HL-60 (cell line): ENCODE measurements around the gene NR2F6.

ENCODE experiments used
- DNase-seq, 2 experiments: peaks; one replicate each; pipeline ENCODE4 v3.0.0-alpha.2; 2010 to 2020; ENCODE audit warnings: low read depth in 1 of 2, low spot score in 1 of 2
- H3K27ac ChIP-seq: fragments of 250-450 bp; sonication (Bioruptor Pico); replicated peaks from 2 replicates; pipeline ENCODE4 v1.5.1; 2020; ENCODE audit warnings: mild to moderate bottlenecking, moderate library complexity
- H3K27me3 ChIP-seq: fragments of 250-450 bp; sonication (Bioruptor Pico); 2 replicates; pipeline ENCODE4 v1.5.1; 2021; ENCODE audit warnings: mild to moderate bottlenecking, moderate library complexity; ENCODE audit not compliant: insufficient read depth, poor library complexity, severe bottlenecking
- H3K4me3 ChIP-seq: replicated peaks from 2 replicates; pipeline ENCODE4 v1.5.1; 2011; ENCODE audit warnings: mild to moderate bottlenecking, control low read depth, low read length; ENCODE audit not compliant: insufficient read depth
- CTCF ChIP-seq: IDR thresholded peaks from one replicate; pipeline ENCODE4 v1.5.1; 2011; ENCODE audit warnings: low read length, control low read depth, inconsistent platforms; ENCODE audit not compliant: insufficient read depth
- GABPA ChIP-seq: IDR thresholded peaks from 2 replicates; pipeline ENCODE4 v1.6.1; 2012; ENCODE audit warnings: low read depth
- POLR2AphosphoS5 ChIP-seq: IDR thresholded peaks from 2 replicates; pipeline ENCODE4 v1.6.1; 2012; ENCODE audit warnings: low read depth
- REST ChIP-seq: IDR thresholded peaks from 2 replicates; pipeline ENCODE4 v1.6.1; 2012; ENCODE audit warnings: low read depth; ENCODE audit not compliant: insufficient replicate concordance
- SPI1 ChIP-seq: IDR thresholded peaks from 2 replicates; pipeline ENCODE4 v1.6.1; 2012; ENCODE audit warnings: low read depth, mild to moderate bottlenecking, borderline replicate concordance

NR2F6 gene

DNA sequence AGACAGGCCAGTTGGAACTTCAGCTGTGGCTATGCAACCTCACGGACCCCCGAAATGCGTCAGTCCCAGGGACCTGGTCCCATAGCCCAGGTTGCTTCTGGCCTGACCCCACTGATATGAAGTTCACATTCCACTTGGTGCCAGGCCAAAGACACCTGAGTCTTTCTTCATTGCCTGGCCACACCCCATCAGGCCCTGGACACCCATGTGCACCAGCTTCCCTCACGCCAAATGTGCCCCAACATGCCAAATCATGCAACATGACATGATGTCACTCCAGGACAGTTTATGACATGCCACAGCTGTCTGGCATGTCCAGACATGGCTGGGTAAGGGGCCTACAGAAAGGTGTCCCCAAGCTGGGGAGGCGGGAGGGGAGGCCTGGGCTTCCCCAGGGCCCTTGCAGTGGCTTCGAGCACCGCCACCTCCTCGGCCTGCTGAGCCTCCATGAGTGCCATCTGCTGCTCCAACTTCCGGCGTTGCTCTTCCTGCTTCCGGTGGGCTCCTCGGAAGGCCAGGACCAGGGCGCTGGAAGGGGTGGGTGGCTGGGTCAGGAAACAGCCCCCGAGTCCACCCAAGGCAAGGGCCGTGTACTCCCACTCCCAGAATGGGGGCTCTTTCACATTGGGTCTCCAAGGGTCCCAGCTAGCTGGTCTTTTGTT, 4.3 kb upstream of the NR2F6 start:
- Histone ChIP-seq H3K27ac (no peak overlapping the region), H3K27me3 (no peaks in the 10 kb centered on the region), H3K4me3 (no peak overlapping the region)
- no peak for TF ChIP-seq REST
- TF ChIP-seq SPI1: no peak
- no peak for TF ChIP-seq GABPA
- TF ChIP-seq CTCF: no peak
- TF ChIP-seq POLR2AphosphoS5: no peak
- no peak for DNase-seq

DNA sequence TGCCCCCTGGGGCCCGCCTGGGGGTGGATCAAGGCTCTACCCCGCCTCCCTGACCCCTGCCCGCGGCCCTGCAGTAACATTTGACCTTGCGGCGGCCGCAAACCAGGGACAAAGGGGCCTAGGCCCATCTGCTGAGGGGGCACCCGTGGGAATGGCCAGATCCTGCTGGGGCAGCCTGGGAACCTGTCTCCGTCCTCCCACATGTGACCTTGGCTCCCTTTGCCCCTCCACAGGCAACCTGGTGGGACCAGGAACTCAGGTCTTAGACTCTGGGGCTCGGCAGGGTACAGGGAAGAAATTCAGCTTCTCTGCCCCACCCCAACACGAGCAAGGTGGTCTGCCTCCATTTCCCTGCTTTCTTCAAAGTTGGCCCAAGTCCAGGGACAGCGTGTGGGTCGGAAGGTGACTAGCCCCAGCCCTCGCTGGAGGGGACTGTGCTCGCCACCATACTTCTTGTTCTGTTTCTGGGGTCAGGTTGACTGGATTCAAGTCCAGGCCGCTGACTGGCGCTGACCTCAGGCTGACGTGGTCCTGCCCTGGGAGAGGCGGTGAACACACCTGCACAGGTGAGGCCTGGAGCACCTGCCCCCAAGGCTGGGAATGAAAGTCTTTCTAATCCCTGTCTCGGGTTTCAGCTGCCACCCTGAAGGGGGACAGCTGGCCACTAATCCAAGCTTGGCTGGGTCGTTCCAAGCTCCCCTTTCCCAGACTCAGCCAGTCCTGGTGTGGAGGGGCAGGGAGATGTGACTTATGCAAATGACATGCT, 2.5 kb upstream of the NR2F6 start:
- TF ChIP-seq SPI1 (no peak), GABPA (no peak), REST (no peak), CTCF (no peak), POLR2AphosphoS5 (no peak)
- Histone ChIP-seq H3K27me3 (no peaks in the 10 kb centered on the region), H3K27ac (no peak overlapping the region), H3K4me3 (no peak overlapping the region)
- DNase-seq: no peak

- no peaks in the 10 kb centered on the region for H3K27me3 ChIP-seq
- H3K27ac ChIP-seq: peak overlapping the region; percentile 95
- peak overlapping the region; percentile 47 for H3K4me3 ChIP-seq
- TF ChIP-seq GABPA (no peak), POLR2AphosphoS5 (no peak)
- DNase-seq: no peak
These were observed 1.1 kb upstream of the NR2F6 start for GRCh38 chr19:17246681-17247425.
